H1 (cell line): ENCODE measurements around the gene PJVK. TPM values are rescaled to one million over a fixed set of nuclear protein-coding genes. Genes with fewer than 3 reads are reported as not detected.

Source experiments
- CTCF ChIA-PET: fragments of 300-600 bp; sonication (Branson Sonifier 250); formaldehyde crosslinking; loops from one replicate; lab custom pipeline; 2021; ENCODE audit not compliant: partially characterized antibody; lab: Charles Lee
- POLR2A ChIA-PET: fragments of 300-600 bp; sonication (Branson Sonifier 250); formaldehyde crosslinking; loops from one replicate; lab custom pipeline; 2021; ENCODE audit warnings: inconsistent platforms; ENCODE audit not compliant: partially characterized antibody; lab: Charles Lee
- DNase-seq, 2 experiments: peaks; one replicate each; pipeline versions ENCODE4 v3.0.0 to v3.0.0-alpha.2; 2010 to 2022; ENCODE audit warnings: low spot score in 2 of 2, low read depth in 1 of 2, mixed read lengths in 1 of 2
- FAIRE-seq: peaks from 2 replicates; lab custom pipeline; 2011; peaks lifted over from hg19 to GRCh38; lab: Jason Lieb, UNC
- H2AFZ ChIP-seq: 2 replicates; pipeline ENCODE4 v1.8.1; 2012; ENCODE audit warnings: low read length, inconsistent platforms
- H2AK5ac ChIP-seq: 2 replicates; pipeline ENCODE4 v1.6.1; 2013; ENCODE audit warnings: low read depth, low read length
- H2BK120ac ChIP-seq: replicated peaks from 2 replicates; pipeline ENCODE3; 2013; ENCODE audit warnings: low read depth, low read length, inconsistent platforms
- H2BK12ac ChIP-seq: 2 replicates; pipeline ENCODE4 v1.6.1; 2013; ENCODE audit warnings: low read depth, low read length
- H2BK15ac ChIP-seq: 2 replicates; pipeline ENCODE4 v1.6.1; 2013; ENCODE audit warnings: low read length
- H2BK20ac ChIP-seq: 2 replicates; pipeline ENCODE4 v1.6.1; 2013; ENCODE audit warnings: low read length
- H2BK5ac ChIP-seq: 2 replicates; pipeline ENCODE4 v1.6.1; 2013; ENCODE audit warnings: low read depth, low read length
- H3K14ac ChIP-seq: 2 replicates; pipeline ENCODE4 v1.6.1; 2013; ENCODE audit warnings: inconsistent platforms; ENCODE audit not compliant: insufficient read length
- H3K18ac ChIP-seq: 2 replicates; pipeline ENCODE4 v1.6.1; 2013; ENCODE audit warnings: low read length; ENCODE audit errors: extremely low read depth
- H3K23ac ChIP-seq: 2 replicates; pipeline ENCODE4 v1.6.1; 2013; ENCODE audit warnings: inconsistent platforms; ENCODE audit not compliant: insufficient read length
- H3K23me2 ChIP-seq: 2 replicates; pipeline ENCODE4 v1.6.1; 2013; ENCODE audit warnings: low read depth, low read length
- H3K27ac ChIP-seq: 2 replicates; pipeline ENCODE4 v1.6.1; 2011; ENCODE audit warnings: low read depth, low read length, inconsistent platforms
- H3K27me3 ChIP-seq, 4 experiments: replicated peaks in 1 of 4; 1 replicate in 1 of 4; 2 replicates in 3 of 4; pipeline versions ENCODE4 v1.6.1 to v1.8.1; 2011 to 2013; ENCODE audit warnings: low read length in 3 of 4, mild to moderate bottlenecking in 3 of 4, inconsistent platforms in 2 of 4, mixed read lengths in 2 of 4, moderate library complexity in 1 of 4; ENCODE audit not compliant: control insufficient read depth in 3 of 4, insufficient read depth in 3 of 4; ENCODE audit errors: extremely low read depth in 1 of 4
- H3K36me3 ChIP-seq, 4 experiments: 2 replicates each; pipeline versions ENCODE4 v1.6.1 to v1.8.1; 2011 to 2013; ENCODE audit warnings: mild to moderate bottlenecking in 4 of 4, low read length in 3 of 4, moderate library complexity in 2 of 4, control low read depth in 1 of 4, inconsistent platforms in 1 of 4; ENCODE audit not compliant: insufficient read depth in 4 of 4, control insufficient read depth in 2 of 4
- H3K4ac ChIP-seq: replicated peaks from 2 replicates; pipeline ENCODE3; 2013; ENCODE audit warnings: low read length, low read depth, mixed read lengths, inconsistent platforms; ENCODE audit not compliant: insufficient read length
- H3K4me1 ChIP-seq, 4 experiments: replicated peaks in 1 of 4; 1 replicate in 1 of 4; 2 replicates in 3 of 4; pipeline versions ENCODE4 v1.6.1 to v1.8.1; 2011 to 2013; ENCODE audit warnings: low read length in 3 of 4, inconsistent platforms in 2 of 4, mixed read lengths in 1 of 4; ENCODE audit not compliant: insufficient read depth in 4 of 4, control insufficient read depth in 3 of 4
- H3K4me2 ChIP-seq, 2 experiments: 2 replicates each; pipeline versions ENCODE4 v1.6.1 to v1.8.1; 2011 to 2013; ENCODE audit warnings: low read depth in 2 of 2, low read length in 2 of 2, control low read depth in 1 of 2, inconsistent platforms in 1 of 2, mild to moderate bottlenecking in 1 of 2; ENCODE audit not compliant: insufficient read depth in 1 of 2
- H3K4me3 ChIP-seq, 4 experiments: fragments of 200-600, 300-600 bp in 1 of 4; sonication (generic), shearing (Covaris generic), sonication (Bioruptor Twin) in 1 of 4; 2 replicates each; pipeline versions ENCODE4 v1.5.1 to v1.8.1; 2011 to 2016; ENCODE audit warnings: low read length in 4 of 4, low read depth in 3 of 4, control low read depth in 2 of 4, inconsistent platforms in 2 of 4, mild to moderate bottlenecking in 2 of 4, mixed read lengths in 1 of 4, moderate library complexity in 1 of 4; ENCODE audit not compliant: insufficient read depth in 2 of 4; ENCODE audit errors: extremely low read depth in 1 of 4
- H3K56ac ChIP-seq: replicated peaks from 2 replicates; pipeline ENCODE3; 2013; ENCODE audit warnings: low read depth, mild to moderate bottlenecking, mixed read lengths, low read length, inconsistent platforms; ENCODE audit not compliant: insufficient read length
- H3K79me1 ChIP-seq: 2 replicates; pipeline ENCODE4 v1.6.1; 2013; ENCODE audit warnings: low read depth, low read length, control low read depth
- H3K79me2 ChIP-seq, 2 experiments: 2 replicates each; pipeline versions ENCODE4 v1.6.1 to v1.8.1; 2012 to 2013; ENCODE audit warnings: low read length in 2 of 2, mild to moderate bottlenecking in 2 of 2, inconsistent platforms in 1 of 2; ENCODE audit not compliant: insufficient read depth in 2 of 2, control insufficient read depth in 1 of 2
- H3K9ac ChIP-seq, 4 experiments: replicated peaks in 1 of 4; 1 replicate in 1 of 4; 2 replicates in 3 of 4; pipeline versions ENCODE4 v1.6.1 to v1.8.1; 2011 to 2013; ENCODE audit warnings: low read depth in 3 of 4, low read length in 3 of 4, control low read depth in 2 of 4, mild to moderate bottlenecking in 2 of 4, moderate library complexity in 2 of 4, inconsistent platforms in 1 of 4; ENCODE audit errors: extremely low read depth in 1 of 4
- H3K9me3 ChIP-seq, 2 experiments: 2 replicates each; pipeline versions ENCODE4 v1.6.1 to v1.8.1; 2012 to 2013; ENCODE audit warnings: mild to moderate bottlenecking in 2 of 2, moderate library complexity in 2 of 2, control low read depth in 1 of 2, inconsistent platforms in 1 of 2, low read depth in 1 of 2, low read length in 1 of 2, mixed read lengths in 1 of 2; ENCODE audit not compliant: insufficient read depth in 2 of 2
- H4K20me1 ChIP-seq, 2 experiments: replicated peaks in 1 of 2; 2 replicates each; pipeline versions ENCODE3 to v1.8.1; 2011 to 2013; ENCODE audit warnings: inconsistent platforms in 2 of 2, low read length in 2 of 2, mild to moderate bottlenecking in 1 of 2; ENCODE audit not compliant: insufficient read depth in 2 of 2, control insufficient read depth in 1 of 2
- H4K5ac ChIP-seq: 2 replicates; pipeline ENCODE4 v1.6.1; 2013; ENCODE audit warnings: low read length, low read depth, mixed read lengths, inconsistent platforms; ENCODE audit not compliant: insufficient read length
- H4K8ac ChIP-seq: 2 replicates; pipeline ENCODE4 v1.8.0; 2013; ENCODE audit warnings: mild to moderate bottlenecking, moderate library complexity, low read length, inconsistent platforms; ENCODE audit not compliant: insufficient read depth; ENCODE audit errors: extremely low read depth
- H4K91ac ChIP-seq: replicated peaks from 2 replicates; pipeline ENCODE3; 2013; ENCODE audit warnings: low read length, mixed read lengths, inconsistent platforms; ENCODE audit not compliant: insufficient read length
- BACH1 ChIP-seq: IDR thresholded peaks from 2 replicates; pipeline ENCODE4 v1.6.1; 2012; ENCODE audit warnings: low read length, improper control_type of control experiment
- BCL11A ChIP-seq, 2 experiments: IDR thresholded peaks; one replicate each; pipeline ENCODE4 v1.6.1; 2011; ENCODE audit warnings: low read depth in 2 of 2, low read length in 2 of 2, mild to moderate bottlenecking in 2 of 2
- CREB1 ChIP-seq: IDR thresholded peaks from 2 replicates; pipeline ENCODE4 v1.6.1; 2012; ENCODE audit warnings: inconsistent platforms
- EP300 ChIP-seq, 2 experiments: IDR thresholded peaks; 1 replicate in 1 of 2; 2 replicates in 1 of 2; pipeline ENCODE4 v1.6.1; 2011 to 2012; ENCODE audit warnings: low read depth in 2 of 2, low read length in 2 of 2, mild to moderate bottlenecking in 2 of 2, borderline replicate concordance in 1 of 2, inconsistent platforms in 1 of 2, moderate library complexity in 1 of 2
- PHF8 ChIP-seq: fragments of 200-600 bp; sonication (generic); conservative IDR thresholded peaks from 2 replicates; pipeline ENCODE4 v1.7.1; 2012; ENCODE audit warnings: low read depth, mild to moderate bottlenecking, inconsistent platforms, low read length, moderate library complexity
- RNF2 ChIP-seq: fragments of 200-900, 300-1000 bp; sonication (generic); IDR thresholded peaks from 2 replicates; pipeline ENCODE4 v1.7.1; 2016; ENCODE audit warnings: borderline replicate concordance, low read depth, mild to moderate bottlenecking, antibody characterized with exemption, low read length; ENCODE audit not compliant: poor library complexity, severe bottlenecking; ENCODE audit errors: missing control alignments
- RXRA ChIP-seq: IDR thresholded peaks from 2 replicates; pipeline ENCODE4 v1.6.1; 2011; ENCODE audit warnings: low read depth, mild to moderate bottlenecking, low read length, moderate library complexity; ENCODE audit not compliant: insufficient read depth
- TCF12 ChIP-seq: IDR thresholded peaks from 2 replicates; pipeline ENCODE4 v1.6.1; 2011; ENCODE audit warnings: low read depth, mild to moderate bottlenecking, low read length
- YY1 ChIP-seq: IDR thresholded peaks from 2 replicates; pipeline ENCODE4 v1.6.1; 2011; ENCODE audit warnings: low read depth, mild to moderate bottlenecking, low read length
- WGBS, 2 experiments: shearing (Covaris generic) in 1 of 2; methylation state at CpG; one replicate each; pipeline versions ENCODE4 v1.1.6 to v1.1.7; 2013 to 2015; ENCODE audit warnings: low lambda C conversion rate in 2 of 2, mixed read lengths in 2 of 2, inconsistent platforms in 1 of 2, low coverage in 1 of 2, missing lambda C conversion rate in 1 of 2; ENCODE audit not compliant: insufficient replicate concordance in 2 of 2, insufficient coverage in 1 of 2, insufficient read length in 1 of 2; ENCODE audit errors: extremely low coverage in 1 of 2, missing lambda C conversion rate in 1 of 2; 5-methylcytosine and 5-hydroxymethylcytosine counted together
- polyA plus RNA-seq, 7 experiments: library from polyadenylated mRNA; depleted of rRNA in 3 of 7; stranded (reverse) in 5 of 7; unstranded in 2 of 7; fragments of >200 nt in 5 of 7; fragments of 200-250 nt in 2 of 7; gene quantifications; 1 replicate in 5 of 7; 2 replicates in 1 of 7; 4 replicates in 1 of 7; pipeline versions ENCODE4 v1.2.1 to v1.2.3, GENCODE V29; 2011 to 2013; ENCODE audit warnings: missing spikeins in 2 of 7, mixed read lengths in 2 of 7
- total RNA-seq: library from RNA; stranded (reverse); fragmentation: NEBNext Ultra II Directional; extraction: Animal tissue kit (Norgen Biotek cat#: 25700); gene quantifications from 2 replicates; pipeline ENCODE4 v1.2.1, GENCODE V29; 2021
- TF ChIP-seq, protein P1 (sequence below), 3 experiments: IDR thresholded peaks; 1 replicate in 2 of 3; 2 replicates in 1 of 3; pipeline versions ENCODE4 v1.5.1 to v1.6.1; 2011; ENCODE audit warnings: low read length in 3 of 3, mild to moderate bottlenecking in 3 of 3, inconsistent platforms in 2 of 3, low read depth in 1 of 3, moderate library complexity in 1 of 3; ENCODE audit not compliant: insufficient read depth in 1 of 3; ENCODE audit errors: control extremely low read depth in 1 of 3

The PJVK gene
- total and polyA plus RNA-seq, 2 of the 8 experiments (the other 6 are each of a cell fraction or from before 2014, with no cell fraction given) = 2.4 to 2.8 TPM

DNA sequence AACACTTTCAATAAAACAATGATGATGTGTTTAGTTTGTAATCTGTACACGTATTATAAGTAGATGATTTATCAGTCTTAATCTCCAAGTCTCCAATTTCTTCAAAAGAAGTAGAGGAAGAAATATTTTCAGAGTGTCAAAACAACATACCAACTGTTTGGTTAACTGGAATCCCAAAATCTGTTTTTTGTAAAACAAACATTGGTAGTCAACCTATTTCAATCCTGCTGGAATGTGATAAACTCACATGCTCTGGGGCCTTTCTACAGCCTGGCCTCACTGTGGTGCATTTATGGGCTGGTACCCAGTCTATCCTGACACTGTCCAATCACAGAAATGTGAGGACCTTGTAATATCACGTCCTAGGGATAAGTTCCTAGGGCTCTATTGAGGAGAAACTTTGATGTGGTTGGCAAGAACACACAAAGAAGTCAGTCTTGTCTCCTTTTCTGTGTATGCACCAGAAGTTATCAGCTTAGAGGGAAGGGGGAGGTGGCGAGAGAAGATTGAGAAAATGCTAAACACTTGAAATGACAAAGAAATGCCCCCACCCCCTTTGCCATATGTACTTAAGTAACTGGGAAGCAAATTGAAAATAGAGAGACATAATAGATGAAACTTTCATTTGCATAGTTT, 47.4 kb upstream of the PJVK start:
- no peaks in the 10 kb centered on the region for H3K36me3 ChIP-seq
- no peaks in the 10 kb centered on the region for H3K23me2 ChIP-seq
- H3K9me3 ChIP-seq = no peaks in the 10 kb centered on the region
- ChIA-PET CTCF (interaction anchor here (3.7 to 6.3 kb wide), 2 partner anchors 7 to 11 kb away, joined by 50 to 64 read pairs; no protein-coding TSS in a partner anchor), POLR2A (interaction anchor here (2.9 to 3.5 kb wide), 2 partner anchors 10 to 48 kb away, joined by 8 to 15 read pairs; partner anchors contain the start of genes PJVK and PRKRA)
- FAIRE-seq (no peak), DNase-seq (no peak)
- no peaks in the 10 kb centered on the region for H3K27me3 ChIP-seq
- H3K4me1 ChIP-seq = no peaks in the 10 kb centered on the region
- peak overlapping the region; percentile 67; the same call in 1 of the 2 replicates for H2AFZ ChIP-seq
- no peak overlapping the region for H2BK5ac ChIP-seq
- no peak overlapping the region for H4K5ac ChIP-seq
- no peak overlapping the region for H2BK120ac ChIP-seq
- no peak overlapping the region for H3K18ac ChIP-seq
- H4K20me1 ChIP-seq = no peaks in the 10 kb centered on the region
- no peak overlapping the region for H3K4me3 ChIP-seq
- no peak overlapping the region for H3K23ac ChIP-seq
- H3K79me1 ChIP-seq = no peaks in the 10 kb centered on the region
- no peak overlapping the region for H2BK15ac ChIP-seq
- no peak overlapping the region for H2BK20ac ChIP-seq
- H3K27ac ChIP-seq = no peak overlapping the region
- no peak overlapping the region for H3K4ac ChIP-seq
- H2AK5ac ChIP-seq = no peak overlapping the region
- no peak overlapping the region for H3K56ac ChIP-seq
- H3K79me2 ChIP-seq = no peaks in the 10 kb centered on the region
- no peak overlapping the region for H4K91ac ChIP-seq
- no peak overlapping the region for H2BK12ac ChIP-seq
- no peak overlapping the region for H3K4me2 ChIP-seq
- H4K8ac ChIP-seq = no peak overlapping the region
- no peak overlapping the region for H3K9ac ChIP-seq
- WGBS, 2 experiments = 73% methylated on average over 3 of the region's 3 CpGs; no CpG with 5 or more reads in 1 of the 2 experiments
- H3K14ac ChIP-seq = no peak overlapping the region
- TF ChIP-seq, protein P1, sequence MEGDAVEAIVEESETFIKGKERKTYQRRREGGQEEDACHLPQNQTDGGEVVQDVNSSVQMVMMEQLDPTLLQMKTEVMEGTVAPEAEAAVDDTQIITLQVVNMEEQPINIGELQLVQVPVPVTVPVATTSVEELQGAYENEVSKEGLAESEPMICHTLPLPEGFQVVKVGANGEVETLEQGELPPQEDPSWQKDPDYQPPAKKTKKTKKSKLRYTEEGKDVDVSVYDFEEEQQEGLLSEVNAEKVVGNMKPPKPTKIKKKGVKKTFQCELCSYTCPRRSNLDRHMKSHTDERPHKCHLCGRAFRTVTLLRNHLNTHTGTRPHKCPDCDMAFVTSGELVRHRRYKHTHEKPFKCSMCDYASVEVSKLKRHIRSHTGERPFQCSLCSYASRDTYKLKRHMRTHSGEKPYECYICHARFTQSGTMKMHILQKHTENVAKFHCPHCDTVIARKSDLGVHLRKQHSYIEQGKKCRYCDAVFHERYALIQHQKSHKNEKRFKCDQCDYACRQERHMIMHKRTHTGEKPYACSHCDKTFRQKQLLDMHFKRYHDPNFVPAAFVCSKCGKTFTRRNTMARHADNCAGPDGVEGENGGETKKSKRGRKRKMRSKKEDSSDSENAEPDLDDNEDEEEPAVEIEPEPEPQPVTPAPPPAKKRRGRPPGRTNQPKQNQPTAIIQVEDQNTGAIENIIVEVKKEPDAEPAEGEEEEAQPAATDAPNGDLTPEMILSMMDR (IDR thresholded peaks at IDR 0.05; ENCODE audit: control extremely low read depth in 1 of 3, insufficient read depth in 1 of 3, low read depth in 1 of 3, low read length in 3 of 3) = no peak
- TF ChIP-seq RXRA (no peak), TCF12 (no peak), PHF8 (no peak), EP300 (IDR thresholded peaks at IDR 0.05; ENCODE audit: borderline replicate concordance in 1 of 2, low read depth in 2 of 2, low read length in 2 of 2) (no peak), BACH1 (no peak), RNF2 (no peak), YY1 (no peak), BCL11A (IDR thresholded peaks at IDR 0.05; ENCODE audit: low read depth in 2 of 2, low read length in 2 of 2) (no peak), CREB1 (no peak)
